Amniotic epithelial cell (primary cell): ENCODE results near the gene ACSS2.

Experiments
- DNase-seq: peaks from one replicate; pipeline ENCODE4 v3.0.0-alpha.2; 2010; ENCODE audit warnings: low read depth

Gene ACSS2

DNA sequence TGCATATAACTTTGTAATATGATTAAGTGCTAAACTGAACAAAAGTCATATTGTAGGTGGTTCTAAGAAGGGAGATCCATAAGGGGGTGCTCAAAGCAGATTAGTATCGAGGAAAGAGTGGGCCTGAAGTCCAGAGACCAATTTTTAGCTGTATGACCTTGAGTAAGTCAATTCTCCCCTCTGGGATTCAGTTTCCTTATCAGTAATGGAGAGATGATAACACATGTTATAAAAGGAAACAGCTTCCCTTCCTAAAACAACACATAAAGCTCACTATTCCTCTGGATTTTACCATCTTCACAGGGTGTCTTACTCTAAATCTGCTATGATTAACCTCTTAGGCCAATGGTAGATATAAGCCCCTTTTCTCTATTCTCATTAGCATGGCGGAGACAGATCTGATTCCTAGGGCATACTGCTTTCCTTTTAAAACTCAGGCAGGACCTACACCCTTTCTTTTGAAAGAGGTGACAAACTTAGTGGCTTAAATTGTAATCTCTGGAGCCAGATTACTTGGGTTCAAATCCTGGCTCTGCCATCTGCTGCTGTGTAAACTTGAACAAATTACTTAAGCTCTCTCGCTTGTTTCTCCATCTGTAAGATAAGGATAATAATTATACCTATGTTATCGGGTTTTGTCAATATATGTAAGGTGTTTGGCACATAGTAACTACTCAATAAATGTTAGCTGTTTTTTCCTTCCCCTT, 39.5 kb downstream of the ACSS2 start:
- no peak for DNase-seq

GRCh38 chr20:34916774-34917354, 40.5 kb downstream of the ACSS2 start:
- DNase-seq = no peak

DNA sequence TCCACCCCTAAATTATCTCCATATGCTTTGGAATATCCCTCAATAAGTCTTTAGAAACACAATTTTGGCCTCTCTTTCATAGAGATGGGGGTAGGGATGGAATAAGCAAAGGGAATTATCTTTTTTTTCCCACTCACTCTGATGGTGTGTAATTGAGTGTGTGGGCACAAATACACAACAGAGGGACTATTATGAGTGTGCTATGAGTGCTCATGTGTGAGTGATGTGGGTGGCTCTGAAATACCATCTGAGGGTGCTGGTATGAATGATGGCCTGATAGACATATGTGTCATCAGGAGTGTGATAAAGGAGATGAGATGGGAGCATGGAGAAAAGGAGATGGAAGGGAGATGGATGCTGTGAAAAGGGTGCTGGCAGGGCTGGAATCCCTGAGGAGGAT, 43.6 kb downstream of the ACSS2 start:
- DNase-seq = no peak

DNA sequence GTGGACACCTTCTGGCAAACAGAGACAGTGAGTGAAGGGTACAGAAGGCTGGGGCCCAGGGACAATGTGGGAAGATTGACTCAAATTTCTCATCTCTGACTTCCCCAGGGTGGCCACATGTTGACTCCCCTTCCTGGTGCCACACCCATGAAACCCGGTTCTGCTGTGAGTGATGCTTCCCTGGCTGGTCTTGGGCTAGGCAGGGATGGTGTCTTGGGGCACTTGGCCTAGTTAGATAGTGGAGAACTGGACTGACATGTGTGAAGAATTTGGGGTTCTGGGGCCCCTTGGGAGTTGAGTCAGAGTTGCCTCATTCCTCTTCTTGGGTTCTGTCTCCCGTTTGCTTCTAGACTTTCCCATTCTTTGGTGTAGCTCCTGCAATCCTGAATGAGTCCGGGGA, 45.0 kb downstream of the ACSS2 start:
- peak; percentile 7 for DNase-seq

DNA sequence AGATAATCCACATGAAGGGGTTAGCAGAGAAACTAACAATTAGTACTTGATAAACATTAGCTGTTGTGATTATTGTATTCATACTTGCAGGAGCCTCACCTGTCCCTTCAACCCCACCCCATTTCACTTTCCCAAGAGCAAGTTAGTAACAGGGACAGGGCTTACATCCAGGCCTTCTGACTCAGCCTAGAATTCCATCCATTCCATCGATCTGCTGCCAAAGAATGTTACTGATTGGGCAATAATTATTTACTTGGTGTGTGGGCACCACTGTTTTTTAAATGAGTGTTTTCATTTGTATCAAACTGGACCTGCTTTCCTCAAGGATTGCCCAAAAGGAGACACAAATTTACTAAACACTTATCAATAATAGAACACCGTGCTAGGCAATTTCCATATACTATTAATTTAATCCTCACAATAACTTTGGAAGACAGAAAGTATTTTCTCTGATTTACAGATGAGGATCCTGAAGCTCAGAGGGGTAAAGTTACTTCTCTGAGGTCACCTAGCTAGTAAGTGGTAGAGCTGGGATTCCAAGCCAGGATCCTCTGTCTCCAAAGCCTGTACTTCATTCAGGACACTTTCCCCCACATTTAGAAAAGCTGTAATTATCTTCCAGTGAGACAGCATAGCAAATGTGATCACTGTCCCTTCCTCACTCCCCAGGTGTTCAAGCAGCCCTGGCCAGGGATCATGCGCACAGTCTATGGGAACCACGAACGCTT, 46.4 kb downstream of the ACSS2 start:
- peak; percentile 88 for DNase-seq

DNA sequence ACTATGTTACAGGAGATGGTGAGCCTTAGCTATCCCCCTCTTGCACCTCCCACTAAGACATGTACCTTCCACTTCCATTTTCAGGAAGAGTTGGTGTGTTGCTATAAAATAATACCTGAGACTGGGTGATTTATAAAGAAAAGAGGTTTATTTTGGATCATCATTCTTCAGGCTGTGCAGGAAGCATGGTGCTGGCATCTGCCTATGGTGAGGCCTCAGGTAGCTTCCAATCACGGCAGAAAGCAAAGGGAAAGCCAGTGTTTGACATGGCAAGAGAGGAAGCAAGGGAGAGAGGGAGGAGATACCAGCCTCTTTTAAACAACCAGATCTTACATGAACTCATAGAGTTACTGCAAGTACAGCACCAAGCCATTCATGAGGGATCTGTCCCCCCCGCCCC, 47.0 kb downstream of the ACSS2 start:
- no peak for DNase-seq

GRCh38 chr20:34925341-34925740, 48.9 kb downstream of the ACSS2 start:
- DNase-seq = no peak

- no peak for DNase-seq
Observed at GRCh38 chr20:34925981-34926380, 49.6 kb downstream of the ACSS2 start.

GRCh38 chr20:34926581-34926980, 50.2 kb downstream of the ACSS2 start:
- DNase-seq = no peak

DNA sequence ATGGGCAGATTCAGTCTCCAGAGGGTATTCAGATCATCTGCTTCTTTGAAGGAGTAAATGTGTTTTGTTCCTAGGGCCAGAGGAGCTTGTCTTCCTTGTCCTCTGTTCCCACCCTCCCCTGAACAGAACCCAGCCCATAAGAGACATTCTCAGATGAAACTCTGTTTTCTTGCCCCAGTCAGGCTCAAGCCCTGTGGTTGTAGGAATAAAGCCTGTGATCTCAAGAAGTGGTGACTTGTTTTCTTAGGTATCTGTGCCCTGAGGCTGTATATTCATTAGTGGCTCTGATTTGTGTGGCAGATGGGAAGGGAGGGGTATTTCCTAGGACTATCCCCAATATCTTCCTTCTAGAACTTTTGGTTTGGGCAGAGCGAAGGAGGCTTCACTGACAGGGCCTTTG, 51.3 kb downstream of the ACSS2 start:
- no peak for DNase-seq

DNA sequence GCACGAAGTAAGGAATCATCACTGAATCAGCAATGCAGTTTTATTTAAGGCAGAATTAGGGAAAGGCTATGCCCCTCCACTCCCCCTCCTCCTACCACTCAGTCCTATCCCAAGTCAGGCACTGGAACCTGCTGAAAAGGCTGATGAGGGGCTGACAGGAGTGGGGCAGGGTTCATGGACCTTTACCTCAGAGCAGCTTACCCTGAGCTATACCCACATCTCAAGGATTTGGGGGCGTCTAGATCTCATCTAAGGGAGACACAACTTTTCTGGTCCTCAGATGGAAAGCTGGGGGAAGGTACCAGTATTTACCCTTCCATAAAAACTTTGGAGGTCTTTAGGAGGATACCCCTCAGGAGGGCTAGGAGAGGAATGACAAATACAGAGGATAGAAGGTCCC, 52.0 kb downstream of the ACSS2 start:
- DNase-seq = no peak

DNA sequence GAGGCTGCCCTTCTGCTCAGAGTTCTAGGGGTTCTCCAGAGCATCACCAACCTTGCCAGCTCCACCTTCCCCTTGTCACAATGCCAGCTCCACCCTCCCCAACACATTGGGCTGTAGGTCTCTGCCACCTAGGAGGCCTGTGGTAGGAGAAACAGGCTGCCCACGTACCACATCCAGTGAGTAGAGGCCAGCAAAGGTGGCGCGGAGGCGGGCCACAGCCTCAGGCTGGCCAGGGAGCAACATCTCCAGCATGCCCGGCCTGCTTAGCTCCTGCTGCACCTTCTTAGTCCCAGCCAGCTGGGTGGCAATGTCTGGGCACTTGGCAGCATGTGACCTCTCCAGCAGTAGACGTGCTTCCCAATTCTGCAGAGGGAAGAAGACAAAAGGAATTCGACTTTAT, 55.4 kb downstream of the ACSS2 start:
- no peak for DNase-seq

DNA sequence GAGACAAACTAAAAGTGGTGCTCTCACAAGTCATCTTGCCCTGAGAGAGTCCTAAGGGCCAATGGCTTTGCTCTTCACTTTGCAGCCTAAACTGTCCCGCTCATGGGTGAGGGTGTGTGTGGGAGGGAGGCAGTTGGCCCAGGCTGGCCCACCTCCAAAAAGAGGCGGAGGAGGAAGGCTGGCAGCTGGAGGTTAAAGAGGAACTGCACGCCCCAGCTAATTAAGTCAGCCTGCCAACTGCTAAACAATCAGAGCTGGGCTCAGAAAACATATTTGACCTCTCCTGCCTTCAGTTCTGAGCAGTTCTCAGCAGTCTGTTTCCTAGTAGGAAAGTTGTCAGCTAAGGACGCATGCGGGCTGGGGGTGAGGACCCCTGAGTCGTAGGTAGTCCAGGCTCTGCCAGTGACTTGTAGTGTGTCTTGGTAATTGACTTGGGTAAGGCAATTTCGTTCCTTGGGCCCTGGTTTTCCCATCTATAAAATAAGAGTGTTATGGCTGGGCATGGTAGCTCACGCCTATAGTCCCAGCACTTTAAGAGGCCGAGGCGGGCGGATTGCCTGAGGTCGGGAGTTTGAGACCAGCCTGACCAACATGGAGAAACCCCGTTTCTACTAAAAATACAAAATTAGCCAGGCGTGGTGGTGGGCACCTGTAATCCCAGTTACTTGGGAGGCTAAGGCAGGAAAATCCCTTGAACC, 62.2 kb downstream of the ACSS2 start:
- DNase-seq = no peak

- DNase-seq = peak; percentile 46
Observed at GRCh38 chr20:34940081-34940481, 63.7 kb downstream of the ACSS2 start.

DNA sequence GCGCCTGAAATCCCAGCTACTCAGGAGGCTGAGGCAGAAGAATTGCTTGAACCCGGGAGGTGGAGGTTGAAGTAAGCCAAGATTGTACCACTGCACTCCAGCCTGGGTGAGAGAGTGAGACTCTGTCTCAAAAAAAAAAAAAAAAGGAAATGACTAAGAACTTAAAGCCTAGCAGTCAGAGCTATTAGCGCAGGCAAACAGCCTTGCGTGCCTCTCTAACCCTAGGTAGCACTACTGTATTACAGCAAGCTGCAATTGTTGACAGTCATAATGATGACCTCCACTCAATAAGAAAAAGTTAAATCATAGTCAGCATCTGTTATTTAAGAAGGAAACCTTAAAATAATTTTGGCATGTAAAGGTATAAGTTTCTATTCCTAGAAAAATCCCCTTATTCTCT, 64.8 kb downstream of the ACSS2 start:
- DNase-seq = no peak

DNA sequence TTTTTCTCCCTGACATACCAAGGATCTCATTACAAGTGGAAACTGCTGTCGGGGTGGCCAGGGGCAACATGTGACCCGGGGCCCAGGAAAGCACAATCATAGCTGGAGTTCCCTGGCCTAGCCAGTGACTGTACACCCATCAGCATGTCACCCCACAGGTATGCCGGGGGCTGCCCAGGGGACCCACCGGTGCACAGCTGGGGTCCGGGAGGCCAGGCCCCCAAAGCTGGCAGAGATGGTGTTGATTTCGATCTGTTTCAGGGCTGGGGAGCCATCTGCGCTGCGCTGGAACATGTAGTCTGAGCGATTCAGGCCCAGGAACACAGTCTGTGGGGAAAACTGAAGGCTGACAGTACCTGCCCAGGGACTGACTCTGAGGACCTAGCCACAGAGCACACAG, 65.9 kb downstream of the ACSS2 start:
- DNase-seq = no peak

DNA sequence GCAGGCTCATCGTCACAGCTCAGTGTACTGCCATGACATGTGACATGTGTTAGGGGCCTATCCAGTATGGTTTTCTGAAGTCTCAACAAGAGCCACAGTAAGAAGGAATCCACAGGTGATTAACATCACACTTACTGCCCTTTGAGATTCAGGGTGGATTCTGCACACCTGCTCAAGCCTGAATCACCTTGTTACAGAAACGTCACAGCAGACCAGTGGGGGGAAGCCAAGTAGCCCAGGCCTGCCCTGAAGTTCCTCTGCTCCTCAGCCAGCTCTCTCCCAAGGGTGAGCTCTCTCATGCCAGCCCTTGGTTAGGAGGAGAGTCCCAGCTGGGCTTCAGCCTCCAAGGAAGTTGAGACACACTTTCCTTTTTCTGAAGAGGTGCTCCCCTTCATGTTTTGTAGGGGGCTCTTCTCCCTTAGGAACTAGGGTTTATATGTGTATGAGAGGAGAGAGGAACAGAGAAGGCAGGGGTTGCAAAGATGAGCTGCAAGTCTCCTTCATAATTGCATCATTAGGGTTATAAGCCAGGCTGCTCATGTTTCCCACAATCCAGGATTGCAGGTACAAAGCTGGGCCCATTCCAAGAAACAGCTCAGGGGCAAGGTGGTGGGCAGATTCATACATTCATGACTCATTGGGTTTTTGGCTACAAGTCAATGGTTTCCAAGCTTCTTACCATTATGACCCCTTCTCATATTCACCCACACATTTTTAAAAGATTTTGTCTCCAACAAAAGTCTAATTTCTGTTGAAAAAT, 67.6 kb downstream of the ACSS2 start:
- peak; percentile 56 for DNase-seq

DNA sequence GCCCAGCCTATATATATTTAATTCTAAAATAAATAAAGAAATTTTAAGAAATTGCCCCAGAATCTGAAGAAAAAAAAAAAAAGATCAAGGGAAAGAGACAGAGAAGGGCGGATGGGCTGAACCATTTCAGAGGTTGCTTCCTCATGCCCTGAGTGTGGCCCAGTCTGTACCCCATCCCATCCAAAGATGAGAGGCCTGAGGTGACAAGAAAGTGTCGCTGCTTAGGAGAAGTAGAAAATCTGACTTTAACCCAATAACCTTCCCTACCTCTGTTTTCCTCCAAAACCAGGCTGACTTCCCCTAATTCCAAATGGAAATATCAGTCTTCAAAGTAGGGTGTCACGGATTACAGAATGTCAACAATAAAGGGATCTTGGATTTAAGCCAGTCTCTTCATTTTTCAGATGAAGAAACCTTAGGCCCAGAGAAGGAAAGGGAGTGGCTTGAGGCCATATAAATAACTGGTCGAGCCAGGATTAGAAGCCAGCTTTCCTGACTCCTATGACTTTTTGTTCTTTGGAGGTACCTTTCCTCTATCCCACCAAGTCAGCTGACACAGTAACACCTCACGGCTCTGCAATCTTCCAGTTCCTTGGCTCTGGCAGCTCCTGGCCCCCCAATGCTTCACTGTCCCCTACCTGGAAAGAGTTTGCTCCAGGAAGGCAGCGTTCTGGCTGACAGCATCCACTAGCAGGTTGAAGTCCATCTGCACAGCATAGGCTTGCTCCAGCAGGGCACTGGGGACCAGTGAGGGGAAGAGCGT, 69.1 kb downstream of the ACSS2 start:
- no peak for DNase-seq

GRCh38 chr20:34946661-34947060, 70.2 kb downstream of the ACSS2 start:
- peak; percentile 78 for DNase-seq

DNA sequence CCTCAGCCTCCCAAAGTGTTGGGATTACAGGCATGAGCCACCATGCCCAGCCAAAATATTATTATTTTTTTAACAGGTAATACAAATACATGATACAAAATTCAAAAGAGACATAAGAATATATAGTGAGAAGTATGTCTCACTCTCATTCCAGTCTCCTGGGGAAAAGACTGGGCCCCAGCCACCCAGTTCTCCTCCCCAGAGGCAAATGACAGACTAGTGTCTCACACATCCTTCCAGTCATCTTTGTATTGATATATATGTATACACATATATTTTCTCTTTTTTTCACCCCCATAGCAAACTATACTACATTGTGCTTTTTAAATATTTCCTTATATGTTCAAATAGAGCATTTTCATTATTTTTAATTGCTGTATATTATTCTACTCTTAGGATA, 70.9 kb downstream of the ACSS2 start:
- no peak for DNase-seq

GRCh38 chr20:34948030-34948429, 71.6 kb downstream of the ACSS2 start:
- DNase-seq = peak; percentile 86
